Fibroblast of lung (primary cell): Measurements from ENCODE around the gene GAS7. TPM values are rescaled to one million over a fixed set of nuclear protein-coding genes. Genes with fewer than 3 reads are reported as not detected.

Experiments used
- DNase-seq, 2 donors: peaks; one replicate each; pipeline versions ENCODE4 v3.0.0 to v3.0.0-alpha.2; 2010; ENCODE audit warnings: low read depth in 2 of 2
- H2AFZ ChIP-seq: 2 replicates; pipeline ENCODE4 v1.5.1; 2012; ENCODE audit warnings: low read length, control low read depth, inconsistent platforms
- H3K27ac ChIP-seq: 2 replicates; pipeline ENCODE4 v1.5.1; 2011; ENCODE audit warnings: low read length, control low read depth; ENCODE audit not compliant: insufficient read depth
- H3K27me3 ChIP-seq: 2 replicates; pipeline ENCODE4 v1.5.1; 2011; ENCODE audit warnings: mild to moderate bottlenecking, low read length; ENCODE audit not compliant: control insufficient read depth, insufficient read depth
- H3K36me3 ChIP-seq: 2 replicates; pipeline ENCODE4 v1.5.1; 2011; ENCODE audit warnings: low read length; ENCODE audit not compliant: control insufficient read depth, insufficient read depth
- H3K4me1 ChIP-seq: 2 replicates; pipeline ENCODE4 v1.5.1; 2011; ENCODE audit warnings: low read length; ENCODE audit not compliant: control insufficient read depth, insufficient read depth; ENCODE audit errors: extremely low read depth
- H3K4me2 ChIP-seq: 2 replicates; pipeline ENCODE4 v1.5.1; 2011; ENCODE audit warnings: low read length, control low read depth; ENCODE audit not compliant: insufficient read depth; ENCODE audit errors: extremely low read depth
- H3K4me3 ChIP-seq, 4 experiments: fragments of 200-600 bp in 1 of 4; sonication (generic) in 1 of 4; replicated peaks in 1 of 4; 2 replicates each; pipeline ENCODE4 v1.5.1; 2011 to 2016; ENCODE audit warnings: low read length in 4 of 4, low read depth in 3 of 4, mild to moderate bottlenecking in 3 of 4, control low read depth in 2 of 4, inconsistent platforms in 1 of 4, mixed read lengths in 1 of 4; ENCODE audit not compliant: insufficient read depth in 1 of 4; ENCODE audit errors: control extremely low read depth in 1 of 4
- H3K79me2 ChIP-seq: 2 replicates; pipeline ENCODE4 v1.5.1; 2012; ENCODE audit warnings: mild to moderate bottlenecking, low read length, inconsistent platforms; ENCODE audit not compliant: control insufficient read depth, insufficient read depth
- H3K9ac ChIP-seq: 2 replicates; pipeline ENCODE4 v1.5.1; 2011; ENCODE audit warnings: mild to moderate bottlenecking, low read length, control low read depth; ENCODE audit not compliant: insufficient read depth
- H3K9me3 ChIP-seq: 2 replicates; pipeline ENCODE4 v1.5.1; 2012; ENCODE audit warnings: low read depth, low read length; ENCODE audit not compliant: control insufficient read depth, insufficient read depth
- H4K20me1 ChIP-seq: 2 replicates; pipeline ENCODE4 v1.5.1; 2011; ENCODE audit warnings: low read length; ENCODE audit not compliant: control insufficient read depth, insufficient read depth; ENCODE audit errors: extremely low read depth
- CTCF ChIP-seq, 2 donors: IDR thresholded peaks in 1 of 2; conservative IDR thresholded peaks in 1 of 2; 1 replicate in 1 of 2; 2 replicates in 1 of 2; pipeline ENCODE4 v1.5.1; 2011 to 2012; ENCODE audit warnings: low read length in 2 of 2, control low read depth in 1 of 2, inconsistent platforms in 1 of 2, low read depth in 1 of 2, mild to moderate bottlenecking in 1 of 2
- EZH2 ChIP-seq: IDR thresholded peaks from 2 replicates; pipeline ENCODE4 v1.5.1; 2012; ENCODE audit warnings: low read length, control low read depth, mild to moderate bottlenecking; ENCODE audit errors: missing control alignments
- polyA plus RNA-seq, 2 donors: library from polyadenylated mRNA; depleted of rRNA in 1 of 2; stranded (reverse) in 1 of 2; unstranded in 1 of 2; fragments of >200 nt; gene quantifications; 2 replicates each; pipeline ENCODE4 v1.2.1, GENCODE V29; 2011 to 2012; ENCODE audit warnings: missing spikeins in 1 of 2
- total RNA-seq: library from RNA; depleted of rRNA; stranded (reverse); fragments of >200 nt; gene quantifications from 2 replicates; pipeline ENCODE4 v1.2.1, GENCODE V29; 2014

Gene GAS7
- total and polyA plus RNA-seq, 2 donors (not counting 1 experiment from before 2014, with no cell fraction given), result 0.58 to 2.6 TPM

DNA sequence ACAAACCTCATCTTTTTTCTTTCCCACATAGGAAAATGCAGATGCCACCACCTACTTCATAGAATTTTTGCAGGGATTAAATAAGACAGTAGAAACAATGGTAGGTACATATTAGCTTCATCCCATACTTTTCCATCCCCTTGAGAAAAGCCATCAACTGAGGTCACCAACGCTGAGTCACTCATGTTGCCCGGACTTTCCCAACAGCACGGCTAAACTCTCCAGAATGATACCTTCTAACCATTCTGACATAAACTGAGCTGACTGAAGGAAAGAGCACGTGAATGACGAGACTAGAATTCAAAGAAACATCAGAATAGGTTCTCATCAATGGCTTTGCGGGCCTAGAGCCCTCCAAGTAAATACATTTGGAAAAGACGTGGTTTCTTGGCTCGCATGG, 147.3 kb downstream of the GAS7 start:
- Histone ChIP-seq H3K9ac (no peak overlapping the region), H3K79me2 (no peaks in the 10 kb centered on the region), H3K27ac (no peak overlapping the region), H2AFZ (no peak overlapping the region), H3K9me3 (no peaks in the 10 kb centered on the region), H3K36me3 (no peaks in the 10 kb centered on the region), H3K4me3 (no peak overlapping the region), H3K27me3 (no peaks in the 10 kb centered on the region), H4K20me1 (no peaks in the 10 kb centered on the region), H3K4me2 (no peak overlapping the region), H3K4me1 (no peaks in the 10 kb centered on the region)
- TF ChIP-seq CTCF (conservative IDR thresholded peaks at IDR 0.05 in 1 of 2, IDR thresholded peaks at IDR 0.05 in 1 of 2; ENCODE audit: low read depth in 1 of 2, low read length in 2 of 2), result no peak
- no peak for TF ChIP-seq EZH2
- no peak for DNase-seq

DNA sequence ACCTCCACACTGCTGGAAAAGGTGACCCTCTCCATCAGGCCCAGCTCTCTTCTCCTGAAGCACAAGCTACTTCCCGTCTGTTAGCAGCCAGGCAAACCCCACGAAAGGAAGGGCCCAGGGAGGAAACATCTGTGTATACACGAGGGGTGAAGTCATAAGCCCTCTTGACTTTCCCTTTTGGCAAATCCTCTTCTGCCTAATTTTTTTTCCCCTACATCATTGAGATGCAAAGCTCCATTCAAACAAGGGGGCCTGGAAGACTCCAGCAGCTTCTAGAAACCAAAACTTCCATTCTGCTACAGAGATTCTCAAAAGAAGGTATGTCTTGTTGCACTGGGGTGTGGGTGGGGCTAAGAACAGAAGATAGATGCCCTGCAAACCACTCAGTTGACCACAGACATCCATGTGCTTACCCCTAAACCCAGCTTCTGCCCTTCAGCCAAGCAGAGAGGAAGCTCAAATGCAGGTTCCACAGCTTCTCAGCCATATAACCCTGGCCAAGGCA, 147.8 kb downstream of the GAS7 start:
- Histone ChIP-seq H3K9ac (no peak overlapping the region), H3K4me3 (no peak overlapping the region), H3K4me2 (no peak overlapping the region), H3K27ac (no peak overlapping the region), H3K36me3 (no peaks in the 10 kb centered on the region), H3K79me2 (no peaks in the 10 kb centered on the region), H2AFZ (no peak overlapping the region), H3K4me1 (no peaks in the 10 kb centered on the region), H4K20me1 (no peaks in the 10 kb centered on the region), H3K27me3 (no peaks in the 10 kb centered on the region), H3K9me3 (no peaks in the 10 kb centered on the region)
- TF ChIP-seq CTCF (conservative IDR thresholded peaks at IDR 0.05 in 1 of 2, IDR thresholded peaks at IDR 0.05 in 1 of 2; ENCODE audit: low read depth in 1 of 2, low read length in 2 of 2) (no peak), EZH2 (no peak)
- DNase-seq, result peak in 1 of 2 donors; percentile 82

- no peak for TF ChIP-seq EZH2
- TF ChIP-seq CTCF (conservative IDR thresholded peaks at IDR 0.05 in 1 of 2, IDR thresholded peaks at IDR 0.05 in 1 of 2; ENCODE audit: low read depth in 1 of 2, low read length in 2 of 2), result no peak
- Histone ChIP-seq H3K27me3 (no peaks in the 10 kb centered on the region), H3K4me3 (no peak overlapping the region), H2AFZ (no peak overlapping the region), H3K36me3 (no peaks in the 10 kb centered on the region), H3K27ac (no peak overlapping the region), H3K79me2 (no peaks in the 10 kb centered on the region), H3K4me2 (no peak overlapping the region), H3K9me3 (no peaks in the 10 kb centered on the region), H4K20me1 (no peaks in the 10 kb centered on the region), H3K9ac (no peak overlapping the region), H3K4me1 (no peaks in the 10 kb centered on the region)
- no peak for DNase-seq
Measured at GRCh38 chr17:10048629-10049350, 149.6 kb downstream of the GAS7 start.
